Islet of Langerhans (tissue), 1 donor: ENCODE data around the gene MRFAP1.
"Not testable (repeated sequence)": the region's sequence is repeated elsewhere in the genome, so short reads cannot be mapped to it uniquely, and the experiment has no call there.

Source experiments
- FAIRE-seq: peaks from one replicate; lab custom pipeline; 2011; peaks lifted over from hg19 to GRCh38; lab: Jason Lieb, UNC

Gene MRFAP1

GRCh38 chr4:6634746-6635145 is 5.7 kb upstream of the MRFAP1 start:
- no peak for FAIRE-seq

- no peak for FAIRE-seq
These were observed 1.3 kb upstream of the MRFAP1 start for GRCh38 chr4:6639137-6639680.

GRCh38 chr4:6641164-6641970 is 882 bp downstream of the MRFAP1 start:
- FAIRE-seq: no peak

GRCh38 chr4:6641971-6642320 is 1.5 kb downstream of the MRFAP1 start:
- FAIRE-seq: no peak

GRCh38 chr4:6643141-6643847 is 2.8 kb downstream of the MRFAP1 start:
- no peak for FAIRE-seq

GRCh38 chr4:6644792-6645530 is 4.5 kb downstream of the MRFAP1 start:
- FAIRE-seq: no peak

GRCh38 chr4:6647169-6647568 is 6.7 kb downstream of the MRFAP1 start:
- no peak for FAIRE-seq

- no peak for FAIRE-seq
These were observed 7.2 kb downstream of the MRFAP1 start for GRCh38 chr4:6647582-6648230.

- no peak for FAIRE-seq
These were observed 8.7 kb downstream of the MRFAP1 start for GRCh38 chr4:6649216-6649615.

- not testable (repeated sequence) for FAIRE-seq
These were observed 13.7 kb downstream of the MRFAP1 start for GRCh38 chr4:6654211-6654610.

- not testable (repeated sequence) for FAIRE-seq
These were observed 14.8 kb downstream of the MRFAP1 start for GRCh38 chr4:6655291-6655690.

- no peak for FAIRE-seq
These were observed 15.4 kb downstream of the MRFAP1 start for GRCh38 chr4:6655924-6656323.

- FAIRE-seq: no peak
These were observed 17.0 kb downstream of the MRFAP1 start for GRCh38 chr4:6657242-6658208.

- FAIRE-seq: no peak
These were observed 17.7 kb downstream of the MRFAP1 start for GRCh38 chr4:6658209-6658595.

GRCh38 chr4:6658597-6659075 is 18.2 kb downstream of the MRFAP1 start:
- FAIRE-seq: no peak

GRCh38 chr4:6659897-6660296 is 19.4 kb downstream of the MRFAP1 start:
- no peak for FAIRE-seq

- FAIRE-seq: no peak
These were observed 19.9 kb downstream of the MRFAP1 start for GRCh38 chr4:6660430-6660829.

- no peak for FAIRE-seq
These were observed 22.1 kb downstream of the MRFAP1 start for GRCh38 chr4:6662591-6662990.

GRCh38 chr4:6663596-6664393 is 23.3 kb downstream of the MRFAP1 start:
- FAIRE-seq: no peak

GRCh38 chr4:6665320-6665654 is 24.8 kb downstream of the MRFAP1 start:
- no peak for FAIRE-seq
